Breast epithelium (tissue), 4 donors: ENCODE measurements around the gene ISLR2. TPM values are rescaled to one million over a fixed set of nuclear protein-coding genes. Genes with fewer than 3 reads are reported as not detected.
"Not testable (repeated sequence)": the region's sequence is repeated elsewhere in the genome, so short reads cannot be mapped to it uniquely, and the experiment has no call there.

Experiments
- DNase-seq, 2 donors: peaks; one replicate each; pipeline ENCODE4 v3.0.0-alpha.2; 2019; ENCODE audit warnings: low spot score in 2 of 2
- H3K27ac ChIP-seq, 2 donors: fragments of 200-600 bp; sonication (generic) in 1 of 2; one replicate each; pipeline ENCODE4 v1.5.1; 2016 to 2019; ENCODE audit warnings: mild to moderate bottlenecking in 1 of 2
- H3K27me3 ChIP-seq, 2 donors: fragments of 200-600 bp; sonication (generic) in 1 of 2; one replicate each; pipeline versions ENCODE4 v1.5.1 to v1.6.0; 2017 to 2019; ENCODE audit warnings: control low read depth in 1 of 2, mild to moderate bottlenecking in 1 of 2
- H3K36me3 ChIP-seq: fragments of 200-600 bp; one replicate; pipeline ENCODE4 v1.5.1; 2019
- H3K4me1 ChIP-seq, 2 donors: fragments of 200-600 bp; sonication (generic); one replicate each; pipeline ENCODE4 v1.5.1; 2016 to 2019; ENCODE audit warnings: control low read depth in 1 of 2
- H3K4me3 ChIP-seq, 3 donors: fragments of 200-600 bp; sonication (generic); 1 replicate in 2 of 3; 2 replicates in 1 of 3; pipeline ENCODE4 v1.5.1; 2016 to 2019; ENCODE audit warnings: mild to moderate bottlenecking in 3 of 3, moderate library complexity in 2 of 3
- H3K9me3 ChIP-seq, 2 donors: fragments of 200-600 bp; sonication (generic) in 1 of 2; one replicate each; pipeline ENCODE4 v1.5.1; 2016 to 2019; ENCODE audit warnings: control low read depth in 1 of 2
- POLR2A ChIP-seq: fragments of 450-650 bp; IDR thresholded peaks from one replicate; pipeline ENCODE4 v1.6.1; 2016; ENCODE audit warnings: antibody characterized with exemption, mild to moderate bottlenecking, moderate library complexity
- POLR2AphosphoS5 ChIP-seq, 3 donors: sonication (generic); formaldehyde crosslinking; IDR thresholded peaks; one replicate each; pipeline ENCODE4 v1.6.1; 2017; ENCODE audit warnings: antibody characterized with exemption in 3 of 3
- intact Hi-C: fragments of 100-400 bp; cut with DNase I; formaldehyde crosslinking; loops from one replicate; pipeline ENCODE4 v1.15.1; 2023; ENCODE audit warnings: low total_unique reads
- total RNA-seq, 3 donors: library from RNA; depleted of rRNA; stranded (reverse); fragments of >200 nt; gene quantifications; one replicate each; pipeline ENCODE4 v1.1.0, GENCODE V29; 2016
- TF ChIP-seq, protein P1 (sequence below), 3 donors: fragments of 450-650 bp; IDR thresholded peaks; one replicate each; pipeline ENCODE4 v1.5.1; 2016 to 2017; ENCODE audit warnings: antibody characterized with exemption in 3 of 3, mild to moderate bottlenecking in 3 of 3, moderate library complexity in 3 of 3

ISLR2 gene
- total RNA-seq, 3 donors from 2014 or later, result 0.48 to 0.88 TPM; not detected in 1

DNA sequence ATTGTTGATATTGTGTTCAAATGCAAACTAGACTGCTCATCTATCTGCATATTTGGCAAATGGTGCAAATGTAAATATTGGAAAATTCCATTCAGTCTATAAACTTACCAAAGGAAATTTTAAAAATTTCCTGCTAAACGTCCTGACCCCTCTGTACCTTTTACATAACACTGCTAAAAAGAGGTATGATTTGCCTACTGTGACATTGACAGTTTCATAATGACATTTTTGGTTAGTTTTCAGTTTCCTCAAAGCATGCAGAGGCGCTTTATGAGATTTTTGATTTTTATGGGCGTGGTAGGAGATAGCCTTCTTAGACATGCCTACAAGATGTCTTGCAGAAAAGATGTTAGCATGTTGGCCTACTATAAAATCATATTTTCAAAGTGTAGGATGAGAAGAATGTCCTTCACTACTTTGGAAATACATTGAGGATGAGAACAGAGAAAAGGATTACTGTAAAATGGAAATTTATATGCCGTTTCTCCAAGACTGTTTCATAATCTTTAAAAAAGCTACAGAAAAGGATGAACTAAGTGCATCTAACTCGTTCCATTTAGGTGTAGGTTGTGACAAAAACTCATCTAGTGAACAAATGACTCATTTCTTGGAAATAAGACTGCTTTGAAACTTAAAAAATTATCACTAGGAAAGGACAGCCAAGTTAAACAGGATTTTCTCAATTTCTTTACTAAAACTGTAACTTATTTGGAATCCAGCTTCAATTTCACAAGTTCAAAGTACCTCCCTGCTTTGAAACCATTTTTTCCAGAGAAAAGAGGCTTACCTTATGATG, 28.7 kb downstream of the ISLR2 start:
- no peaks in the 10 kb centered on the region for H3K27me3 ChIP-seq
- no peak overlapping the region for H3K27ac ChIP-seq
- TF ChIP-seq POLR2AphosphoS5 (IDR thresholded peaks at IDR 0.05) (no peak), POLR2A (no peak)
- TF ChIP-seq, protein P1, sequence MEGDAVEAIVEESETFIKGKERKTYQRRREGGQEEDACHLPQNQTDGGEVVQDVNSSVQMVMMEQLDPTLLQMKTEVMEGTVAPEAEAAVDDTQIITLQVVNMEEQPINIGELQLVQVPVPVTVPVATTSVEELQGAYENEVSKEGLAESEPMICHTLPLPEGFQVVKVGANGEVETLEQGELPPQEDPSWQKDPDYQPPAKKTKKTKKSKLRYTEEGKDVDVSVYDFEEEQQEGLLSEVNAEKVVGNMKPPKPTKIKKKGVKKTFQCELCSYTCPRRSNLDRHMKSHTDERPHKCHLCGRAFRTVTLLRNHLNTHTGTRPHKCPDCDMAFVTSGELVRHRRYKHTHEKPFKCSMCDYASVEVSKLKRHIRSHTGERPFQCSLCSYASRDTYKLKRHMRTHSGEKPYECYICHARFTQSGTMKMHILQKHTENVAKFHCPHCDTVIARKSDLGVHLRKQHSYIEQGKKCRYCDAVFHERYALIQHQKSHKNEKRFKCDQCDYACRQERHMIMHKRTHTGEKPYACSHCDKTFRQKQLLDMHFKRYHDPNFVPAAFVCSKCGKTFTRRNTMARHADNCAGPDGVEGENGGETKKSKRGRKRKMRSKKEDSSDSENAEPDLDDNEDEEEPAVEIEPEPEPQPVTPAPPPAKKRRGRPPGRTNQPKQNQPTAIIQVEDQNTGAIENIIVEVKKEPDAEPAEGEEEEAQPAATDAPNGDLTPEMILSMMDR (IDR thresholded peaks at IDR 0.05), result no peak
- no peaks in the 10 kb centered on the region for H3K36me3 ChIP-seq
- no peak overlapping the region for H3K4me3 ChIP-seq
- no peaks in the 10 kb centered on the region for H3K4me1 ChIP-seq
- intact Hi-C loops, result no loop called here
- DNase-seq, result no peak
- H3K9me3 ChIP-seq, result no peaks in the 10 kb centered on the region

DNA sequence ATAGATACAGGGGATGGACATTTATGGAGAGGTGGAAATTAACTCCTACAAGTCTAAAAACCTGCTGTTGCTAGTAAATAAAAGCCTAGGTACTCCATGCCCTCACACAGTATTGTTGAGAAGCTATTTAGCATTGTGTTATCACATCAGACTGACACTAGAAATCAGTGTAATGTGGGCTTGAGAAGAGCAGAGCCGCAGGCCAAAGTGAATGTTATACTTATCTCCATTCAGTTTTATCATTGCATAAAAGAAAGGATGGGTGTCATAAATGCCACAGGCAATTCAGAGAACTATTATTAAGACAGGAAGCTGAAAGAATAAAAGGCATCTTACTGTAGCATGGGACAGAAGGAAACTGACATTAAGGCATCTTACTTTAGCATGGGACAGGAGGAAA, 29.4 kb downstream of the ISLR2 start:
- no peak for DNase-seq
- Histone ChIP-seq H3K4me3 (no peak overlapping the region), H3K9me3 (no peaks in the 10 kb centered on the region), H3K36me3 (no peaks in the 10 kb centered on the region), H3K27me3 (no peaks in the 10 kb centered on the region), H3K4me1 (no peaks in the 10 kb centered on the region), H3K27ac (no peak overlapping the region)
- intact Hi-C loops, result no loop called here
- TF ChIP-seq, protein P1 (IDR thresholded peaks at IDR 0.05), result no peak
- TF ChIP-seq POLR2A (no peak), POLR2AphosphoS5 (IDR thresholded peaks at IDR 0.05) (no peak)

DNA sequence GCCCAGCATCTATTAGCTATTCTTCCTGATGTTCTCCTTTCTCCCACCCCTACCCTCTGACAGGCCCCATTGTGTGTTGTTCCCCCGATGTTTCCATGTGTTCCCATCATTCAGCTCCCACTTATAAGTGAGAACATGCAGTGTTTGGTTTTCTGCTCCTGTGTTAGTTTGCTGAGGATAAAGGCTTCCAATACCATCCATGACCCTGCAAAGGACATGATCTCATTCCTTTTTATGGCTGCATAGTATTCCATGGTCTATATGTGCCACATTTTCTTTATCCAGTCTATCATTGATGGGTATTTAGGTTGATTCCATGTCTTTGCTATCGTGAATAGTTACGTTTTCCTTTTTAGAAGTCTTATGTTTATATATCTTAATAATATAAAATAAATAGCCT, 30.0 kb downstream of the ISLR2 start:
- H3K4me1 ChIP-seq, intact Hi-C loops, H3K27ac ChIP-seq, H3K4me3 ChIP-seq, H3K9me3 ChIP-seq, DNase-seq, H3K36me3 ChIP-seq, H3K27me3 ChIP-seq: not testable (repeated sequence)

DNA sequence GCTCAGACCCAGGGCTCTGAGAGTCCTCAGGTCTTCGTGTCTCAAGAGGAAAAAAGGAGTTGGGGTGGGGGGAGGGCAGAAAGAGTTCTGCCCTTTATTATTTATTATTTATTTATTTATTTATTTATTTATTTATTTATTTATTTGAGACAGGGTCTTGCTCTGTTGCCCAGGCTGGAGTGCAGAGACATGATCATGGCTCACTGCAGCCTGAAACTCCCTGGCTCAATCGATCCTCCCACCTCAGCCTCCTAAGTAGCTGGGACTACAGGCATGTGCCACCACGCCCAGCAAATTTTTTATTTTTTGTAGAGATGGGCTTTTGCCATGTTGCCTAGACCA, 31.8 kb downstream of the ISLR2 start:
- intact Hi-C loops, H3K36me3 ChIP-seq, DNase-seq, H3K4me3 ChIP-seq, H3K4me1 ChIP-seq, H3K27ac ChIP-seq, H3K27me3 ChIP-seq, H3K9me3 ChIP-seq: not testable (repeated sequence)

DNA sequence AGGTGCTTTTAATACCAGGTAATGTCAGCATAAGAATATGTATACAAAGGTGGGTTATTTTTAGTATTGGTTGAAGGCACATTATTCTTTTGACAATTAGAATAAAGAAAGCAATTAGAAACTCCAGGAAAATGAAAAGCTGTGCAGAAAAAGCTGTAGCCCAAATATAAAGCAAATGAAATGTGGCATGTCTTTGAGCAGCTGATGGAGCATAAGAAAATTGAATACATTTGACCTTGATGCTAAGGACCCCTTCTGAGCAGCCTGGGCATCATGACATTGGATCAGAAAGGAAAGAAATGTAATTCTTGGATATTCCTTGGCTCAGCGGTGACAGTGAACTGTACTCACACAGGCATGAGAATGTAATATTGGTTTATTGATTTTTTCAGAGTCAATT, 35.1 kb downstream of the ISLR2 start:
- no peak for DNase-seq
- H3K4me1 ChIP-seq, result no peaks in the 10 kb centered on the region
- no peaks in the 10 kb centered on the region for H3K36me3 ChIP-seq
- intact Hi-C loops, result no loop called here
- H3K9me3 ChIP-seq, result no peaks in the 10 kb centered on the region
- H3K4me3 ChIP-seq, result no peak overlapping the region
- H3K27ac ChIP-seq, result no peak overlapping the region
- no peaks in the 10 kb centered on the region for H3K27me3 ChIP-seq
- no peak for TF ChIP-seq POLR2AphosphoS5 (IDR thresholded peaks at IDR 0.05)
- TF ChIP-seq, protein P1 (IDR thresholded peaks at IDR 0.05), result no peak

DNA sequence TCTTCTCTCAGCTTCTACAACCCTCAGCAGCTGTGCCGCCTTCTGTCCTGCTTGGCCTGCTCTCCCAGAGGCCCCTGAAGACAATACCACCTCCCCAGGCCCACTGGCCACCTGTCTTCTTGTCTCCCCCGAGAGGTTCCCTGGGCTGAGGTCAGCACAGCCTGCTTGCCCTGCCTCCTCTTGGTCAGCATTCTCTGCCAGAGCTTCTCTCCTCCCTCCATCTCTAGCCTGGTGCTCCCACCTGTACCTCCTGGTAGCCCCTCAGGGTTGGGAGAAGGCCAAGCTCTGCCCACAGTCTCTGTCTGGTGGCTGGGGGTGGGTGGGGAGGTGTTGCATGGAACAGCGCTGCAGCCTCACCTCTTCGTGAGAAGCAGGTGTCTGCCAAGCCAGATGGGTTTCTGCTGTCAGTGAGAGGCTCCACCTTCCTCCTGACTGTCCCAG, 37.5 kb downstream of the ISLR2 start:
- no peak overlapping the region for H3K4me3 ChIP-seq
- intact Hi-C loops, result no loop called here
- no peak for DNase-seq
- H3K9me3 ChIP-seq, result no peaks in the 10 kb centered on the region
- TF ChIP-seq, protein P1 (IDR thresholded peaks at IDR 0.05), result no peak
- TF ChIP-seq POLR2AphosphoS5 (IDR thresholded peaks at IDR 0.05) (no peak), POLR2A (no peak)
- H3K4me1 ChIP-seq, result peaks cover 0 to 2% of the 10 kb centered on the region in 2 donors
- no peaks in the 10 kb centered on the region for H3K36me3 ChIP-seq
- H3K27me3 ChIP-seq, result no peaks in the 10 kb centered on the region
- H3K27ac ChIP-seq, result no peak overlapping the region
